Prostate gland (tissue), 2 donors: ENCODE data around the gene SERF1B.
"Not testable (repeated sequence)": the region's sequence is repeated elsewhere in the genome, so short reads cannot be mapped to it uniquely, and the experiment has no call there.

Experiments
- POLR2AphosphoS5 ChIP-seq: sonication (generic); formaldehyde crosslinking; IDR thresholded peaks from one replicate; pipeline ENCODE4 v1.6.1; 2017; ENCODE audit warnings: antibody characterized with exemption
- TF ChIP-seq, protein P1 (sequence below), 4 experiments: fragments of 200-600 bp in 2 of 4; fragments of 450-650 bp in 2 of 4; sonication (generic) in 2 of 4; IDR thresholded peaks; 1 replicate in 3 of 4; 2 replicates in 1 of 4; pipeline ENCODE4 v1.5.1; 2016 to 2019; ENCODE audit warnings: antibody characterized with exemption in 4 of 4, mild to moderate bottlenecking in 2 of 4, moderate library complexity in 2 of 4

DNA sequence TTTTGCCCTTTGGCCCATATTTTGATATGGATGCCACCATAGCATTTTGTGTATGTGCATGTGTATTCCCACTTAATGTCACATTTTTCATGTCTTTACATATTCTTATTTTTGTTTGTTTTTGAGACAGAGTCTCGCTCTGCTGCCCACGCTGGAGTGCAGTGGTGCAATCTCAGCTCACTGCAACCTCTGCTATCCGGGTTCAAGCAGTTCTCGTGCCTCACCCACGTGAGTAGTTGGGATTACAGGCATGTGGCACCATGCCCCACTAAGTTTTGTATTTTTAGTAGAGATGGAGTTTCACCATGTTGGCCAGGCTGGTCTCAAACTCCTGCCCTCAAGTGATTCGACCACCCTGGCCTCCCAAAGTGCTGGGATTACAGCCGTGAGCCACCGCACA is 52.6 kb downstream of the SERF1B start:
- not testable (repeated sequence) for TF ChIP-seq POLR2AphosphoS5
- TF ChIP-seq, protein P1, sequence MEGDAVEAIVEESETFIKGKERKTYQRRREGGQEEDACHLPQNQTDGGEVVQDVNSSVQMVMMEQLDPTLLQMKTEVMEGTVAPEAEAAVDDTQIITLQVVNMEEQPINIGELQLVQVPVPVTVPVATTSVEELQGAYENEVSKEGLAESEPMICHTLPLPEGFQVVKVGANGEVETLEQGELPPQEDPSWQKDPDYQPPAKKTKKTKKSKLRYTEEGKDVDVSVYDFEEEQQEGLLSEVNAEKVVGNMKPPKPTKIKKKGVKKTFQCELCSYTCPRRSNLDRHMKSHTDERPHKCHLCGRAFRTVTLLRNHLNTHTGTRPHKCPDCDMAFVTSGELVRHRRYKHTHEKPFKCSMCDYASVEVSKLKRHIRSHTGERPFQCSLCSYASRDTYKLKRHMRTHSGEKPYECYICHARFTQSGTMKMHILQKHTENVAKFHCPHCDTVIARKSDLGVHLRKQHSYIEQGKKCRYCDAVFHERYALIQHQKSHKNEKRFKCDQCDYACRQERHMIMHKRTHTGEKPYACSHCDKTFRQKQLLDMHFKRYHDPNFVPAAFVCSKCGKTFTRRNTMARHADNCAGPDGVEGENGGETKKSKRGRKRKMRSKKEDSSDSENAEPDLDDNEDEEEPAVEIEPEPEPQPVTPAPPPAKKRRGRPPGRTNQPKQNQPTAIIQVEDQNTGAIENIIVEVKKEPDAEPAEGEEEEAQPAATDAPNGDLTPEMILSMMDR (IDR thresholded peaks at IDR 0.05), result not testable (repeated sequence)
